Vagina (tissue), 2 donors: ENCODE measurements around the gene MAP3K3.

Source experiments
- POLR2AphosphoS5 ChIP-seq, 2 donors: sonication (generic); formaldehyde crosslinking; IDR thresholded peaks; one replicate each; pipeline ENCODE4 v1.9.0; 2017; ENCODE audit warnings: antibody characterized with exemption in 2 of 2, mild to moderate bottlenecking in 2 of 2, low read depth in 1 of 2; ENCODE audit not compliant: insufficient read depth in 1 of 2
- TF ChIP-seq, protein P1 (sequence below), 3 experiments: fragments of 450-650 bp in 2 of 3; fragments of 200-600 bp in 1 of 3; sonication (generic) in 1 of 3; IDR thresholded peaks; one replicate each; pipeline ENCODE4 v1.5.1; 2017 to 2019; ENCODE audit warnings: antibody characterized with exemption in 3 of 3, mild to moderate bottlenecking in 2 of 3, moderate library complexity in 2 of 3

DNA sequence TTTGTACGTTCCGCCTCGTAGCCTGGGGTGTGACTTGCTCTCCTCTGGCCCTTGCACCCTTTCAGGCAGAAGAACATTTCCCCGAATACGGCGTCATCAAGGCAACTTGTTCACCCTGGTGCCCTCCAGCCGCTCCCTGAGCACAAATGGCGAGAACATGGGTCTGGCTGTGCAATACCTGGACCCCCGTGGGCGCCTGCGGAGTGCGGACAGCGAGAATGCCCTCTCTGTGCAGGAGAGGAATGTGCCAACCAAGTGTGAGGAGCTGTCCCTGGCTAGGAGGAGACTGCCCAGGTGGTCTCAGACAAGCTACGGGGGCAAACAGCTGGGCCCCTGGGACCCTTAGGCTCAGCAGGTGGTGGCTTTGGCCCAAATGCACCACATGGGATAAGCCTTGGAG, 67.3 kb downstream of the MAP3K3 start:
- TF ChIP-seq, protein P1, sequence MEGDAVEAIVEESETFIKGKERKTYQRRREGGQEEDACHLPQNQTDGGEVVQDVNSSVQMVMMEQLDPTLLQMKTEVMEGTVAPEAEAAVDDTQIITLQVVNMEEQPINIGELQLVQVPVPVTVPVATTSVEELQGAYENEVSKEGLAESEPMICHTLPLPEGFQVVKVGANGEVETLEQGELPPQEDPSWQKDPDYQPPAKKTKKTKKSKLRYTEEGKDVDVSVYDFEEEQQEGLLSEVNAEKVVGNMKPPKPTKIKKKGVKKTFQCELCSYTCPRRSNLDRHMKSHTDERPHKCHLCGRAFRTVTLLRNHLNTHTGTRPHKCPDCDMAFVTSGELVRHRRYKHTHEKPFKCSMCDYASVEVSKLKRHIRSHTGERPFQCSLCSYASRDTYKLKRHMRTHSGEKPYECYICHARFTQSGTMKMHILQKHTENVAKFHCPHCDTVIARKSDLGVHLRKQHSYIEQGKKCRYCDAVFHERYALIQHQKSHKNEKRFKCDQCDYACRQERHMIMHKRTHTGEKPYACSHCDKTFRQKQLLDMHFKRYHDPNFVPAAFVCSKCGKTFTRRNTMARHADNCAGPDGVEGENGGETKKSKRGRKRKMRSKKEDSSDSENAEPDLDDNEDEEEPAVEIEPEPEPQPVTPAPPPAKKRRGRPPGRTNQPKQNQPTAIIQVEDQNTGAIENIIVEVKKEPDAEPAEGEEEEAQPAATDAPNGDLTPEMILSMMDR (IDR thresholded peaks at IDR 0.05): no peak
- TF ChIP-seq POLR2AphosphoS5 (IDR thresholded peaks at IDR 0.05; ENCODE audit: insufficient read depth in 1 of 2, low read depth in 1 of 2): no peak
